Measurements from ENCODE around the gene ZNF264. TPM values are rescaled to one million over a fixed set of nuclear protein-coding genes. Genes with fewer than 3 reads are reported as not detected.
"Not testable (repeated sequence)": the region's sequence is repeated elsewhere in the genome, so short reads cannot be mapped to it uniquely, and the experiment has no call there.

ZNF264 gene
- total RNA-seq, 1 experiment from 2014 or later: 48.3 TPM

GRCh38 chr19:57253767-57254166 lies 62.5 kb downstream of the ZNF264 start:
- in situ Hi-C loops (cut with HindIII; ENCODE audit: low pct_unique_long_range_greater_than_20kb, low sequenced_read_pairs); POLR2A ChIA-PET; BruUV-seq (replicated peaks); DNase-seq (ENCODE audit: low read depth, low spot score); H3K4me1 ChIP-seq (ENCODE audit: control insufficient read depth, insufficient read depth, low read length); H3K27me3 ChIP-seq (ENCODE audit: control insufficient read depth, insufficient read depth, low read length); H3K4me3 ChIP-seq (ENCODE audit: low read depth in 2 of 2, low read length in 2 of 2); ATAC-seq; H3K27ac ChIP-seq (ENCODE audit: low read length); CTCF ChIA-PET; intact Hi-C loops (cut with micrococcal nuclease; ENCODE audit: unreplicated experiment): not testable (repeated sequence)
- peaks cover 19% of the 10 kb centered on the region; the same call in 1 of the 2 replicates for H3K9me3 ChIP-seq (ENCODE audit: control insufficient read depth, insufficient read depth, low read depth, low read length)
- peaks cover 31% of the 10 kb centered on the region for H3K36me3 ChIP-seq (ENCODE audit: control insufficient read depth, insufficient read depth, low read length)

GRCh38 chr19:57262044-57262443 lies 70.7 kb downstream of the ZNF264 start:
- Histone ChIP-seq H3K27ac (ENCODE audit: low read length) (no peak overlapping the region), H3K4me3 (ENCODE audit: low read depth in 2 of 2, low read length in 2 of 2) (no peak overlapping the region), H3K4me1 (ENCODE audit: control insufficient read depth, insufficient read depth, low read length) (no peaks in the 10 kb centered on the region), H3K27me3 (ENCODE audit: control insufficient read depth, insufficient read depth, low read length) (no peaks in the 10 kb centered on the region), H3K36me3 (ENCODE audit: control insufficient read depth, insufficient read depth, low read length) (no peaks in the 10 kb centered on the region), H3K9me3 (ENCODE audit: control insufficient read depth, insufficient read depth, low read depth, low read length) (no peaks in the 10 kb centered on the region)
- no peak for ATAC-seq
- no TSS peak for BruUV-seq (replicated peaks)
- TF ChIP-seq POLR2AphosphoS5 (IDR thresholded peaks at IDR 0.05; ENCODE audit: low read depth, low read length) (no peak), CTCF (IDR thresholded peaks at IDR 0.05) (no peak), TCF7L2 (IDR thresholded peaks at IDR 0.05; ENCODE audit: low read depth, low read length) (no peak), REST (IDR thresholded peaks at IDR 0.05; ENCODE audit: insufficient read depth in 1 of 2, low read depth in 2 of 2, low read length in 1 of 2) (no peak), SIN3A (IDR thresholded peaks at IDR 0.05; ENCODE audit: borderline replicate concordance, insufficient read depth, low read depth, low read length) (no peak)
- CTCF ChIA-PET: interaction anchor here (0.6 to 0.8 kb wide), 2 partner anchors 18 to 157 kb away, joined by 3 to 4 read pairs; no protein-coding TSS in a partner anchor
- intact Hi-C loops (cut with micrococcal nuclease; ENCODE audit: unreplicated experiment): no loop called here
- POLR2A ChIA-PET: no interaction called here
- DNase-seq (ENCODE audit: low read depth, low spot score): no peak
- in situ Hi-C loops (cut with HindIII; ENCODE audit: low pct_unique_long_range_greater_than_20kb, low sequenced_read_pairs): no loop called here

- in situ Hi-C loops (cut with HindIII; ENCODE audit: low pct_unique_long_range_greater_than_20kb, low sequenced_read_pairs) (no loop called here), intact Hi-C loops (cut with micrococcal nuclease; ENCODE audit: unreplicated experiment) (no loop called here)
- POLR2A ChIA-PET: no interaction called here
Measured at GRCh38 chr19:57263244-57263741, 72.0 kb downstream of the ZNF264 start.

More at GRCh38 chr19:57263244-57263741, 72.0 kb downstream of the ZNF264 start:
- TF ChIP-seq REST (IDR thresholded peaks at IDR 0.05; ENCODE audit: insufficient read depth in 1 of 2, low read depth in 2 of 2, low read length in 1 of 2) (no peak), CTCF (IDR thresholded peaks at IDR 0.05) (no peak), POLR2AphosphoS5 (IDR thresholded peaks at IDR 0.05; ENCODE audit: low read depth, low read length) (no peak)
- CTCF ChIA-PET: interaction anchor here (0.6 kb wide), 1 partner anchor 186 kb away, joined by 5 read pairs; no protein-coding TSS in a partner anchor
- Histone ChIP-seq H3K27me3 (ENCODE audit: control insufficient read depth, insufficient read depth, low read length) (no peaks in the 10 kb centered on the region), H3K9me3 (ENCODE audit: control insufficient read depth, insufficient read depth, low read depth, low read length) (no peaks in the 10 kb centered on the region), H3K27ac (ENCODE audit: low read length) (no peak overlapping the region), H3K4me3 (ENCODE audit: low read depth in 2 of 2, low read length in 2 of 2) (no peak overlapping the region), H3K36me3 (ENCODE audit: control insufficient read depth, insufficient read depth, low read length) (no peaks in the 10 kb centered on the region), H3K4me1 (ENCODE audit: control insufficient read depth, insufficient read depth, low read length) (no peaks in the 10 kb centered on the region)
- ATAC-seq (no peak), DNase-seq (ENCODE audit: low read depth, low spot score) (no peak)
- no TSS peak for BruUV-seq (replicated peaks)
